Inferior parietal cortex (tissue), 1 donor: ENCODE results near the gene RNU1-4.
"Not testable (repeated sequence)": the region's sequence is repeated elsewhere in the genome, so short reads cannot be mapped to it uniquely, and the experiment has no call there.

ENCODE experiments used
- DNase-seq: peaks from one replicate; pipeline ENCODE4 v3.0.0-alpha.2; 2016; ENCODE audit errors: extremely low spot score

The RNU1-4 gene

GRCh38 chr1:16740047-16740964 lies at the start of gene RNU1-4:
RNU1-4 (plus strand) TSS chr1:16740516.
- DNase-seq = not testable (repeated sequence)

GRCh38 chr1:16690971-16691682 lies 49.2 kb upstream of the RNU1-4 start:
- DNase-seq = not testable (repeated sequence)

- not testable (repeated sequence) for DNase-seq
These were observed 48.0 kb upstream of the RNU1-4 start for GRCh38 chr1:16692283-16692682.

- not testable (repeated sequence) for DNase-seq
These were observed 47.4 kb upstream of the RNU1-4 start for GRCh38 chr1:16692717-16693448.

- not testable (repeated sequence) for DNase-seq
These were observed 46.6 kb upstream of the RNU1-4 start for GRCh38 chr1:16693449-16694307.

GRCh38 chr1:16694308-16694702 lies 46.0 kb upstream of the RNU1-4 start:
- not testable (repeated sequence) for DNase-seq

GRCh38 chr1:16696507-16697150 lies 43.7 kb upstream of the RNU1-4 start:
- DNase-seq = not testable (repeated sequence)

- DNase-seq = not testable (repeated sequence)
These were observed 43.2 kb upstream of the RNU1-4 start for GRCh38 chr1:16697152-16697551.

- DNase-seq = not testable (repeated sequence)
These were observed 40.9 kb upstream of the RNU1-4 start for GRCh38 chr1:16699440-16699839.

- not testable (repeated sequence) for DNase-seq
These were observed 40.0 kb upstream of the RNU1-4 start for GRCh38 chr1:16700138-16700895.

- not testable (repeated sequence) for DNase-seq
These were observed 39.1 kb upstream of the RNU1-4 start for GRCh38 chr1:16701189-16701588.

GRCh38 chr1:16702280-16702679 lies 38.0 kb upstream of the RNU1-4 start:
- not testable (repeated sequence) for DNase-seq

- not testable (repeated sequence) for DNase-seq
These were observed 37.2 kb upstream of the RNU1-4 start for GRCh38 chr1:16703141-16703540.

GRCh38 chr1:16703602-16704001 lies 36.7 kb upstream of the RNU1-4 start:
- not testable (repeated sequence) for DNase-seq

- DNase-seq = not testable (repeated sequence)
These were observed 36.2 kb upstream of the RNU1-4 start for GRCh38 chr1:16704076-16704475.

- DNase-seq = not testable (repeated sequence)
These were observed 35.7 kb upstream of the RNU1-4 start for GRCh38 chr1:16704502-16705100.

- DNase-seq = not testable (repeated sequence)
These were observed 34.0 kb upstream of the RNU1-4 start for GRCh38 chr1:16706302-16706701.

GRCh38 chr1:16707130-16708093 lies 32.9 kb upstream of the RNU1-4 start:
- DNase-seq = not testable (repeated sequence)
